Nephron progenitor cell (in vitro differentiated cells): Measurements from ENCODE around the gene DOK1.

ENCODE experiments used
- DNase-seq: peaks from one replicate; pipeline ENCODE4 v3.0.0; 2021
- H3K27ac Mint-ChIP-seq: 2 replicates; pipeline ENCODE4 v1.8.0; 2021; ENCODE audit warnings: mild to moderate bottlenecking, moderate library complexity, mixed read lengths
- H3K27me3 Mint-ChIP-seq: 2 replicates; pipeline ENCODE4 v1.8.0; 2021; ENCODE audit warnings: mild to moderate bottlenecking, low read depth, mixed read lengths; ENCODE audit not compliant: poor library complexity
- H3K36me3 Mint-ChIP-seq: 2 replicates; pipeline ENCODE4 v1.8.0; 2021; ENCODE audit warnings: low read depth, mixed read lengths
- H3K4me1 Mint-ChIP-seq: 2 replicates; pipeline ENCODE4 v1.8.0; 2021; ENCODE audit warnings: mixed read lengths
- H3K4me3 Mint-ChIP-seq: 2 replicates; pipeline ENCODE4 v1.8.0; 2021; ENCODE audit warnings: mild to moderate bottlenecking, moderate library complexity, mixed read lengths
- H3K9me3 Mint-ChIP-seq: 2 replicates; pipeline ENCODE4 v1.8.0; 2021; ENCODE audit warnings: mild to moderate bottlenecking, moderate library complexity, mixed read lengths
- TF ChIP-seq, protein P1 (sequence below): fragments of 200-600 bp; sonication (generic); IDR thresholded peaks from 2 replicates; pipeline ENCODE4 v1.5.0; 2021; ENCODE audit warnings: antibody characterized with exemption

DOK1 gene

DNA sequence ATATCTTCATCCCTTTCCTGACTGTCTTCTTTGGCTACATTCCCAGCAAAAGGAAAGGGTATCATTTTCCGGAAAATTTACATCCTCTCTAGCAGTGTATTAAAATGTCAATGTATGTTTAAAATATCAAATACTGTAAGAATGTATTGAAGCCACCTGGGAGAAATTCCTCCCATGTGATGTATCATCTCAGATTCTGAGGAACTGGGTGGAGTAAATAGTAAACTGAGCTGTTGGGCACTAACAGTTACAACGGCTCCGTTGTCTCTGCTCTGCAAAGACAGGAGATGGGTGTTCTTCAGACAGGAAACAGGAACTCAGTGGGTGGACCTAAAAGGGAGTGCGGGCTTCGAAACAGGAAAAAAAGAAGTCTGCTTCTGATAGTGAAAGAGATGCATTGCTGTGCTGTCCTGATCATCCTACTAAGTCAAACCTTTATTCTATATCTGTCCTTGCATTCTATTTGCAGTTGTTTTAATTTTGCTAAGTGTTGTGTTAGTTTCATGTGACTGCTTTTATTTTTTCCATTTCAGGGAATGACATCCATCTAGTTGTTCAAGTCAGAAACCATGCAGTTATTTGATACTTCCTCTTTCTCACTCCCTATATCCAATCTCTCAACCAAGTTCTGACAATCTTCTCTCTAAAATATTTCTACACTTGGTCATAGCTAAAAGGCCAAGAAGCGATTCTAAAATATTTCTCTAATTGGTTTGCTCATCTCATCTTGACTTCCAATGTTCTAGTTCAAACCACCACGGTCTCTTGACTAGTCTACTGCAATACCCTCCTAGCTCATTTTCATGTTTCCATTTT lies 19.4 kb downstream of the DOK1 start:
- TF ChIP-seq, protein P1, sequence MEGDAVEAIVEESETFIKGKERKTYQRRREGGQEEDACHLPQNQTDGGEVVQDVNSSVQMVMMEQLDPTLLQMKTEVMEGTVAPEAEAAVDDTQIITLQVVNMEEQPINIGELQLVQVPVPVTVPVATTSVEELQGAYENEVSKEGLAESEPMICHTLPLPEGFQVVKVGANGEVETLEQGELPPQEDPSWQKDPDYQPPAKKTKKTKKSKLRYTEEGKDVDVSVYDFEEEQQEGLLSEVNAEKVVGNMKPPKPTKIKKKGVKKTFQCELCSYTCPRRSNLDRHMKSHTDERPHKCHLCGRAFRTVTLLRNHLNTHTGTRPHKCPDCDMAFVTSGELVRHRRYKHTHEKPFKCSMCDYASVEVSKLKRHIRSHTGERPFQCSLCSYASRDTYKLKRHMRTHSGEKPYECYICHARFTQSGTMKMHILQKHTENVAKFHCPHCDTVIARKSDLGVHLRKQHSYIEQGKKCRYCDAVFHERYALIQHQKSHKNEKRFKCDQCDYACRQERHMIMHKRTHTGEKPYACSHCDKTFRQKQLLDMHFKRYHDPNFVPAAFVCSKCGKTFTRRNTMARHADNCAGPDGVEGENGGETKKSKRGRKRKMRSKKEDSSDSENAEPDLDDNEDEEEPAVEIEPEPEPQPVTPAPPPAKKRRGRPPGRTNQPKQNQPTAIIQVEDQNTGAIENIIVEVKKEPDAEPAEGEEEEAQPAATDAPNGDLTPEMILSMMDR = no peak
- H3K4me1 Mint-ChIP-seq = peaks cover 16% of the 10 kb centered on the region
- H3K27me3 Mint-ChIP-seq = peaks cover 14% of the 10 kb centered on the region
- no peak for DNase-seq
- peaks cover 4% of the 10 kb centered on the region for H3K9me3 Mint-ChIP-seq
- no peaks in the 10 kb centered on the region for H3K36me3 Mint-ChIP-seq
- no peak overlapping the region for H3K27ac Mint-ChIP-seq
- H3K4me3 Mint-ChIP-seq = no peak overlapping the region

DNA sequence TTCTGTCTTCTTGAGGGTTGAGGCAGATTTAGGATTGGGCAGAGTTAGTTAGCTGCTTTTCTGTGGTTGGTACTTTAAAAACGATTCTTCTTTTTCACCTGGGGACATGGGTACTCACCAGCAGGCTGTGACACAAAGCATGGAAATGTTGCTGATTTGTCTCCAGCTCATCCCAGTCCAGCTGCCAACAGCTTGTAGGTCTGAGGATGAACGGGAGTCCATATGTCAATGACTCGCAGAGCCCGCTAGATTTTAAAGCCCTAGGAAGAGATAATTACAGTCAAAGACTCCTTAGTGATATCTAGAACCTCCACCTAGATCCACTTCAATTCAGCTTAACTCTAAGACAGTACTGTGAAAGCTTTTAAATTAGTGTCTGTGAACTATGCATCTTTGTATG lies 20.8 kb downstream of the DOK1 start:
- no peak overlapping the region for H3K27ac Mint-ChIP-seq
- H3K4me3 Mint-ChIP-seq = no peak overlapping the region
- peaks cover 25% of the 10 kb centered on the region for H3K27me3 Mint-ChIP-seq
- no peak for DNase-seq
- peaks cover 4% of the 10 kb centered on the region for H3K9me3 Mint-ChIP-seq
- H3K36me3 Mint-ChIP-seq = no peaks in the 10 kb centered on the region
- H3K4me1 Mint-ChIP-seq = peaks cover 16% of the 10 kb centered on the region
- TF ChIP-seq, protein P1 = no peak

DNA sequence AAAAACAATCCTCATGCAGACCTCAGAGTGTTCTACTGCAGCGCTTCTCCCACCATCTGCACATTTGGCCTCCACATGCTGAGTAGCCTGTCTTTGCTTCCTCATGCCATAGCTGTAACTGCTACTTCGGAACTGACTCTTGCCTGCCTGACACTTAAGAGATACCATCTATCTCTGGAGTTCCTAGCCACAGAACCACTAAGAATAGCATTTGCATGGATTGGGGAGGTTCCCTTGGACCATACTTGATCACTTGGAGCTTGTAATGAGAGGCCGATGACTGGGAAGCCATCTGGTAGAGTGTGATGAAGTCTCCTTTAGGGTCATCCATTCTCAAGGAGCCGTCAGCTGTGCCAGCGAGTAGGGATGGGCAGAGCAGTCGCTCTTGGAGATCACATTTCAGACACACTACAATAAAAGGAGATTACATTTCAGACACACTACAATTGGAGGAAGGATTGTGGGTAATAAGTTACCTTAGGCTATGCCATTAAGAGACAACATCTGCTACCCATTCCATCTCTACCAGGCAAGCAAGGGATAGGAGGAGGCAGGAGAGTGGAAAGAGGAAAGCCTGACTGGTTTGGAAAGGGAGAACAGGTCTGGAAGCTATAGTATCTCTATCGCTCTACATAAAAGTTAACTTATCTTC lies 21.8 kb downstream of the DOK1 start:
- peak overlapping the region; percentile 4 for H3K27ac Mint-ChIP-seq

DNA sequence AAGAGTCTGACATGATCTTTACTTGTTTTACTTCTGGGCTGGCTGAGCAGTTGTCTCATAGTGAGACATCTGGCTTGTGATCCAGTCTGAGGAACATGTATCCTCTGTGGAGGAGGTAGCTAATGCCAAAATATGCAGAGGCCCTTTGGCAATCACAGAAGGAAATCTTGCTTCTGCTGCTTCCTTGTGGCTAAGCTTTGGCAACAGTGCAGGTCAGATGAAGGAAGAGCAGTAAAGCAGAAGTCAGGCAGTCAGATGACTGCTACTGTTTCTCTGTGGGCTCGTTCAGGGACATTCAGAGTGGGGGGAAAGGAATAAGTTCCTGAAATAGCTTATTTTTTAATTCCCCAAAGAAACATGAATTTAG lies 22.3 kb downstream of the DOK1 start:
- peaks cover 16% of the 10 kb centered on the region for H3K4me1 Mint-ChIP-seq
- TF ChIP-seq, protein P1 = no peak
- H3K27ac Mint-ChIP-seq = peak overlapping the region; percentile 4
- H3K36me3 Mint-ChIP-seq = no peaks in the 10 kb centered on the region
- no peak overlapping the region for H3K4me3 Mint-ChIP-seq
- DNase-seq = no peak
- H3K27me3 Mint-ChIP-seq = peaks cover 33% of the 10 kb centered on the region
- H3K9me3 Mint-ChIP-seq = peaks cover 4% of the 10 kb centered on the region

More for the DNA sequence above, 21.8 kb downstream of the DOK1 start:
- Mint-ChIP-seq H3K36me3 (no peaks in the 10 kb centered on the region), H3K4me3 (no peak overlapping the region), H3K9me3 (peaks cover 4% of the 10 kb centered on the region), H3K4me1 (peaks cover 16% of the 10 kb centered on the region), H3K27me3 (peaks cover 32% of the 10 kb centered on the region)
- TF ChIP-seq, protein P1 = no peak
- DNase-seq = no peak

DNA sequence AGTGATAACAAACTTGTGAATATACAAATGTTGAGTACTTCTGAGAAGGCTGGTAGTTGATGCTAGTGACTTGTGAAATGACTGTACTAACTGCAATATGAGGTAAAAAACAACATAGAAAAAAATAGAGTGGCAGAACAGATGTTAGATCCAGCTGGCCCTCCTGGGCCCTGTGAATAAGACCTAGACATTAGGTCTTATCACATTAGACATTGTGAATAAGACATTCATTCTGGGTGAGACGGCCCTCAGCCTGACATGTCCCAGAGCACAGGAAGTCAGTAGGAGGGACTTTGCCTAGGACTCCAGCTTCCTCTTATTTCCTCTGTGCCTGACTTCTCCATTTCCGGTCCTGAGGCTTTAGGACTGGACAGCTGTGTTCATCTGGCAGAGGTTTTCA lies 22.9 kb downstream of the DOK1 start:
- H3K4me1 Mint-ChIP-seq = peaks cover 16% of the 10 kb centered on the region
- no peak for DNase-seq
- H3K4me3 Mint-ChIP-seq = no peak overlapping the region
- H3K27me3 Mint-ChIP-seq = peaks cover 38% of the 10 kb centered on the region
- no peak overlapping the region for H3K27ac Mint-ChIP-seq
- TF ChIP-seq, protein P1 = no peak
- H3K36me3 Mint-ChIP-seq = no peaks in the 10 kb centered on the region
- peaks cover 4% of the 10 kb centered on the region for H3K9me3 Mint-ChIP-seq

DNA sequence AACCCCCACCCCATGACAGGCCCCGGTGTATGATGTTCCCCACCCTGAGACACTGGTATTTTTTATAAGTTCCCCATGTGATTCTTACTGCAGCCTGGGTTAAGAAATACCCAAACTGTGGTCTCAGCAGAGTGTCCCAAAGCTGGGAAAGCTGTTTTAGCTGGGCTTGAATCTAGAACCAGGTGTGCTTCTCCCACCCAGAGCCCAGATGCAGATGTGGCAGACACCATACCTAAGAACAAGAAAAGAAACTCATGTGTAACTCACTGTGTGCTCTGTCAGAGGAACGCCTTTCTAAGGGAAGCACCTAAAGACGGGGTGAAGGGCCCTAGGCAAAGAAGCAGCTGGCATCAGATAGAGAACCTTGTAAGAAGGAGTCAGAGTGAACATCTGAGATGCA lies 23.9 kb downstream of the DOK1 start:
- H3K4me1 Mint-ChIP-seq = peaks cover 16% of the 10 kb centered on the region
- TF ChIP-seq, protein P1 = no peak
- H3K4me3 Mint-ChIP-seq = no peak overlapping the region
- peaks cover 38% of the 10 kb centered on the region for H3K27me3 Mint-ChIP-seq
- peaks cover 4% of the 10 kb centered on the region for H3K9me3 Mint-ChIP-seq
- no peaks in the 10 kb centered on the region for H3K36me3 Mint-ChIP-seq
- H3K27ac Mint-ChIP-seq = no peak overlapping the region
- DNase-seq = no peak
